Choroid plexus epithelial cell (primary cell): ENCODE results near the gene SEMA3A.
A peak's percentile ranks its signal among the peaks of the same experiment; 100 is the strongest.
"Not testable (repeated sequence)": the region's sequence is repeated elsewhere in the genome, so short reads cannot be mapped to it uniquely, and the experiment has no call there.

Source experiments
- DNase-seq: peaks from one replicate; pipeline ENCODE4 v3.0.0-alpha.2; 2010; ENCODE audit warnings: low read depth
- H3K4me3 ChIP-seq: 2 replicates; pipeline ENCODE4 v1.5.1; 2011; ENCODE audit warnings: low read depth, mild to moderate bottlenecking, control low read depth, low read length, moderate library complexity
- CTCF ChIP-seq: conservative IDR thresholded peaks from 2 replicates; pipeline ENCODE4 v1.5.1; 2011; ENCODE audit warnings: low read depth, mild to moderate bottlenecking, control low read depth, inconsistent platforms, low read length, moderate library complexity

Gene SEMA3A

GRCh38 chr7:84230491-84230890, 35.9 kb upstream of the SEMA3A start:
- no peak overlapping the region for H3K4me3 ChIP-seq
- TF ChIP-seq CTCF, result no peak
- DNase-seq, result no peak

- TF ChIP-seq CTCF, result no peak
- no peak overlapping the region for H3K4me3 ChIP-seq
- no peak for DNase-seq
Observed at GRCh38 chr7:84228526-84228925, 33.9 kb upstream of the SEMA3A start.

GRCh38 chr7:84226759-84227158, 32.2 kb upstream of the SEMA3A start:
- H3K4me3 ChIP-seq, result no peak overlapping the region
- DNase-seq, result no peak
- TF ChIP-seq CTCF, result no peak

GRCh38 chr7:84224505-84224904, 29.9 kb upstream of the SEMA3A start:
- DNase-seq, result no peak
- no peak for TF ChIP-seq CTCF
- H3K4me3 ChIP-seq, result no peak overlapping the region

GRCh38 chr7:84219310-84219709, 24.7 kb upstream of the SEMA3A start:
- H3K4me3 ChIP-seq, result no peak overlapping the region
- TF ChIP-seq CTCF, result no peak
- no peak for DNase-seq

- no peak for TF ChIP-seq CTCF
- peak; percentile 92 for DNase-seq
- no peak overlapping the region for H3K4me3 ChIP-seq
Observed at GRCh38 chr7:84218681-84219080, 24.1 kb upstream of the SEMA3A start.

- no peak for DNase-seq
- TF ChIP-seq CTCF, result no peak
- H3K4me3 ChIP-seq, result no peak overlapping the region
Observed at GRCh38 chr7:84216472-84216871, 21.9 kb upstream of the SEMA3A start.

GRCh38 chr7:84214757-84215156, 20.2 kb upstream of the SEMA3A start:
- not testable (repeated sequence) for H3K4me3 ChIP-seq, DNase-seq
